H1 (cell line): ENCODE data around the gene BIN1. TPM values are rescaled to one million over a fixed set of nuclear protein-coding genes. Genes with fewer than 3 reads are reported as not detected.

Experiments
- CTCF ChIA-PET: fragments of 300-600 bp; sonication (Branson Sonifier 250); formaldehyde crosslinking; loops from one replicate; lab custom pipeline; 2021; ENCODE audit not compliant: partially characterized antibody; lab: Charles Lee
- POLR2A ChIA-PET: fragments of 300-600 bp; sonication (Branson Sonifier 250); formaldehyde crosslinking; loops from one replicate; lab custom pipeline; 2021; ENCODE audit warnings: inconsistent platforms; ENCODE audit not compliant: partially characterized antibody; lab: Charles Lee
- DNase-seq, 2 experiments: peaks; one replicate each; pipeline versions ENCODE4 v3.0.0 to v3.0.0-alpha.2; 2010 to 2022; ENCODE audit warnings: low spot score in 2 of 2, low read depth in 1 of 2, mixed read lengths in 1 of 2
- FAIRE-seq: peaks from 2 replicates; lab custom pipeline; 2011; peaks lifted over from hg19 to GRCh38; lab: Jason Lieb, UNC
- H2AFZ ChIP-seq: 2 replicates; pipeline ENCODE4 v1.8.1; 2012; ENCODE audit warnings: low read length, inconsistent platforms
- H2AK5ac ChIP-seq: 2 replicates; pipeline ENCODE4 v1.6.1; 2013; ENCODE audit warnings: low read depth, low read length
- H2BK120ac ChIP-seq: replicated peaks from 2 replicates; pipeline ENCODE3; 2013; ENCODE audit warnings: low read depth, low read length, inconsistent platforms
- H2BK12ac ChIP-seq: 2 replicates; pipeline ENCODE4 v1.6.1; 2013; ENCODE audit warnings: low read depth, low read length
- H2BK15ac ChIP-seq: 2 replicates; pipeline ENCODE4 v1.6.1; 2013; ENCODE audit warnings: low read length
- H2BK20ac ChIP-seq: 2 replicates; pipeline ENCODE4 v1.6.1; 2013; ENCODE audit warnings: low read length
- H2BK5ac ChIP-seq: 2 replicates; pipeline ENCODE4 v1.6.1; 2013; ENCODE audit warnings: low read depth, low read length
- H3K14ac ChIP-seq: 2 replicates; pipeline ENCODE4 v1.6.1; 2013; ENCODE audit warnings: inconsistent platforms; ENCODE audit not compliant: insufficient read length
- H3K18ac ChIP-seq: 2 replicates; pipeline ENCODE4 v1.6.1; 2013; ENCODE audit warnings: low read length; ENCODE audit errors: extremely low read depth
- H3K23ac ChIP-seq: 2 replicates; pipeline ENCODE4 v1.6.1; 2013; ENCODE audit warnings: inconsistent platforms; ENCODE audit not compliant: insufficient read length
- H3K23me2 ChIP-seq: 2 replicates; pipeline ENCODE4 v1.6.1; 2013; ENCODE audit warnings: low read depth, low read length
- H3K27ac ChIP-seq: 2 replicates; pipeline ENCODE4 v1.6.1; 2011; ENCODE audit warnings: low read depth, low read length, inconsistent platforms
- H3K27me3 ChIP-seq, 4 experiments: replicated peaks in 1 of 4; 1 replicate in 1 of 4; 2 replicates in 3 of 4; pipeline versions ENCODE4 v1.6.1 to v1.8.1; 2011 to 2013; ENCODE audit warnings: low read length in 3 of 4, mild to moderate bottlenecking in 3 of 4, inconsistent platforms in 2 of 4, mixed read lengths in 2 of 4, moderate library complexity in 1 of 4; ENCODE audit not compliant: control insufficient read depth in 3 of 4, insufficient read depth in 3 of 4; ENCODE audit errors: extremely low read depth in 1 of 4
- H3K36me3 ChIP-seq, 4 experiments: 2 replicates each; pipeline versions ENCODE4 v1.6.1 to v1.8.1; 2011 to 2013; ENCODE audit warnings: mild to moderate bottlenecking in 4 of 4, low read length in 3 of 4, moderate library complexity in 2 of 4, control low read depth in 1 of 4, inconsistent platforms in 1 of 4; ENCODE audit not compliant: insufficient read depth in 4 of 4, control insufficient read depth in 2 of 4
- H3K4ac ChIP-seq: replicated peaks from 2 replicates; pipeline ENCODE3; 2013; ENCODE audit warnings: low read length, low read depth, mixed read lengths, inconsistent platforms; ENCODE audit not compliant: insufficient read length
- H3K4me1 ChIP-seq, 4 experiments: replicated peaks in 1 of 4; 1 replicate in 1 of 4; 2 replicates in 3 of 4; pipeline versions ENCODE4 v1.6.1 to v1.8.1; 2011 to 2013; ENCODE audit warnings: low read length in 3 of 4, inconsistent platforms in 2 of 4, mixed read lengths in 1 of 4; ENCODE audit not compliant: insufficient read depth in 4 of 4, control insufficient read depth in 3 of 4
- H3K4me2 ChIP-seq, 2 experiments: 2 replicates each; pipeline versions ENCODE4 v1.6.1 to v1.8.1; 2011 to 2013; ENCODE audit warnings: low read depth in 2 of 2, low read length in 2 of 2, control low read depth in 1 of 2, inconsistent platforms in 1 of 2, mild to moderate bottlenecking in 1 of 2; ENCODE audit not compliant: insufficient read depth in 1 of 2
- H3K4me3 ChIP-seq, 4 experiments: fragments of 200-600, 300-600 bp in 1 of 4; sonication (generic), shearing (Covaris generic), sonication (Bioruptor Twin) in 1 of 4; 2 replicates each; pipeline versions ENCODE4 v1.5.1 to v1.8.1; 2011 to 2016; ENCODE audit warnings: low read length in 4 of 4, low read depth in 3 of 4, control low read depth in 2 of 4, inconsistent platforms in 2 of 4, mild to moderate bottlenecking in 2 of 4, mixed read lengths in 1 of 4, moderate library complexity in 1 of 4; ENCODE audit not compliant: insufficient read depth in 2 of 4; ENCODE audit errors: extremely low read depth in 1 of 4
- H3K56ac ChIP-seq: replicated peaks from 2 replicates; pipeline ENCODE3; 2013; ENCODE audit warnings: low read depth, mild to moderate bottlenecking, mixed read lengths, low read length, inconsistent platforms; ENCODE audit not compliant: insufficient read length
- H3K79me1 ChIP-seq: 2 replicates; pipeline ENCODE4 v1.6.1; 2013; ENCODE audit warnings: low read depth, low read length, control low read depth
- H3K79me2 ChIP-seq, 2 experiments: 2 replicates each; pipeline versions ENCODE4 v1.6.1 to v1.8.1; 2012 to 2013; ENCODE audit warnings: low read length in 2 of 2, mild to moderate bottlenecking in 2 of 2, inconsistent platforms in 1 of 2; ENCODE audit not compliant: insufficient read depth in 2 of 2, control insufficient read depth in 1 of 2
- H3K9ac ChIP-seq, 4 experiments: replicated peaks in 1 of 4; 1 replicate in 1 of 4; 2 replicates in 3 of 4; pipeline versions ENCODE4 v1.6.1 to v1.8.1; 2011 to 2013; ENCODE audit warnings: low read depth in 3 of 4, low read length in 3 of 4, control low read depth in 2 of 4, mild to moderate bottlenecking in 2 of 4, moderate library complexity in 2 of 4, inconsistent platforms in 1 of 4; ENCODE audit errors: extremely low read depth in 1 of 4
- H3K9me3 ChIP-seq, 2 experiments: 2 replicates each; pipeline versions ENCODE4 v1.6.1 to v1.8.1; 2012 to 2013; ENCODE audit warnings: mild to moderate bottlenecking in 2 of 2, moderate library complexity in 2 of 2, control low read depth in 1 of 2, inconsistent platforms in 1 of 2, low read depth in 1 of 2, low read length in 1 of 2, mixed read lengths in 1 of 2; ENCODE audit not compliant: insufficient read depth in 2 of 2
- H4K20me1 ChIP-seq, 2 experiments: replicated peaks in 1 of 2; 2 replicates each; pipeline versions ENCODE3 to v1.8.1; 2011 to 2013; ENCODE audit warnings: inconsistent platforms in 2 of 2, low read length in 2 of 2, mild to moderate bottlenecking in 1 of 2; ENCODE audit not compliant: insufficient read depth in 2 of 2, control insufficient read depth in 1 of 2
- H4K5ac ChIP-seq: 2 replicates; pipeline ENCODE4 v1.6.1; 2013; ENCODE audit warnings: low read length, low read depth, mixed read lengths, inconsistent platforms; ENCODE audit not compliant: insufficient read length
- H4K8ac ChIP-seq: 2 replicates; pipeline ENCODE4 v1.8.0; 2013; ENCODE audit warnings: mild to moderate bottlenecking, moderate library complexity, low read length, inconsistent platforms; ENCODE audit not compliant: insufficient read depth; ENCODE audit errors: extremely low read depth
- H4K91ac ChIP-seq: replicated peaks from 2 replicates; pipeline ENCODE3; 2013; ENCODE audit warnings: low read length, mixed read lengths, inconsistent platforms; ENCODE audit not compliant: insufficient read length
- BCL11A ChIP-seq, 2 experiments: IDR thresholded peaks; one replicate each; pipeline ENCODE4 v1.6.1; 2011; ENCODE audit warnings: low read depth in 2 of 2, low read length in 2 of 2, mild to moderate bottlenecking in 2 of 2
- CEBPB ChIP-seq: IDR thresholded peaks from 2 replicates; pipeline ENCODE4 v1.6.1; 2012; ENCODE audit warnings: low read depth, low read length
- E2F6 ChIP-seq: IDR thresholded peaks from 2 replicates; pipeline ENCODE4 v1.6.1; 2012; ENCODE audit warnings: inconsistent platforms
- EP300 ChIP-seq, 2 experiments: IDR thresholded peaks; 1 replicate in 1 of 2; 2 replicates in 1 of 2; pipeline ENCODE4 v1.6.1; 2011 to 2012; ENCODE audit warnings: low read depth in 2 of 2, low read length in 2 of 2, mild to moderate bottlenecking in 2 of 2, borderline replicate concordance in 1 of 2, inconsistent platforms in 1 of 2, moderate library complexity in 1 of 2
- JUN ChIP-seq: IDR thresholded peaks from 2 replicates; pipeline ENCODE4 v1.6.1; 2011; ENCODE audit warnings: low read depth, mild to moderate bottlenecking, improper control_type of control experiment, low read length
- NANOG ChIP-seq: IDR thresholded peaks from 2 replicates; pipeline ENCODE4 v1.6.1; 2011; ENCODE audit warnings: low read length, low read depth, mild to moderate bottlenecking, inconsistent platforms; ENCODE audit not compliant: insufficient read depth, poor library complexity, severe bottlenecking
- RNF2 ChIP-seq: fragments of 200-900, 300-1000 bp; sonication (generic); IDR thresholded peaks from 2 replicates; pipeline ENCODE4 v1.7.1; 2016; ENCODE audit warnings: borderline replicate concordance, low read depth, mild to moderate bottlenecking, antibody characterized with exemption, low read length; ENCODE audit not compliant: poor library complexity, severe bottlenecking; ENCODE audit errors: missing control alignments
- SIRT6 ChIP-seq: IDR thresholded peaks from one replicate; pipeline ENCODE4 v1.7.1; 2012; ENCODE audit warnings: low read length, inconsistent platforms
- SUZ12 ChIP-seq: fragments of 200-600 bp; sonication (generic); IDR thresholded peaks from 2 replicates; pipeline ENCODE4 v1.6.1; 2012; ENCODE audit warnings: mild to moderate bottlenecking, inconsistent platforms, low read length, moderate library complexity, mixed read lengths
- WGBS, 2 experiments: shearing (Covaris generic) in 1 of 2; methylation state at CpG; one replicate each; pipeline versions ENCODE4 v1.1.6 to v1.1.7; 2013 to 2015; ENCODE audit warnings: low lambda C conversion rate in 2 of 2, mixed read lengths in 2 of 2, inconsistent platforms in 1 of 2, low coverage in 1 of 2, missing lambda C conversion rate in 1 of 2; ENCODE audit not compliant: insufficient replicate concordance in 2 of 2, insufficient coverage in 1 of 2, insufficient read length in 1 of 2; ENCODE audit errors: extremely low coverage in 1 of 2, missing lambda C conversion rate in 1 of 2; 5-methylcytosine and 5-hydroxymethylcytosine counted together
- polyA plus RNA-seq, 7 experiments: library from polyadenylated mRNA; depleted of rRNA in 3 of 7; stranded (reverse) in 5 of 7; unstranded in 2 of 7; fragments of >200 nt in 5 of 7; fragments of 200-250 nt in 2 of 7; gene quantifications; 1 replicate in 5 of 7; 2 replicates in 1 of 7; 4 replicates in 1 of 7; pipeline versions ENCODE4 v1.2.1 to v1.2.3, GENCODE V29; 2011 to 2013; ENCODE audit warnings: missing spikeins in 2 of 7, mixed read lengths in 2 of 7
- total RNA-seq: library from RNA; stranded (reverse); fragmentation: NEBNext Ultra II Directional; extraction: Animal tissue kit (Norgen Biotek cat#: 25700); gene quantifications from 2 replicates; pipeline ENCODE4 v1.2.1, GENCODE V29; 2021

The BIN1 gene
- total and polyA plus RNA-seq, 2 of the 8 experiments (the other 6 are each of a cell fraction or from before 2014, with no cell fraction given): 23.6 to 35.6 TPM

- FAIRE-seq (no peak), DNase-seq (no peak)
- Histone ChIP-seq H3K79me2 (peaks cover 0 to 6% of the 10 kb centered on the region in 2 experiments; a peak in 1 of 4 replicates), H2AK5ac (no peak overlapping the region), H3K56ac (no peak overlapping the region), H4K5ac (no peak overlapping the region), H3K36me3 (no peaks in the 10 kb centered on the region), H4K8ac (no peak overlapping the region; the same call in 1 of the 2 replicates), H2AFZ (no peak overlapping the region), H2BK120ac (no peak overlapping the region), H3K27ac (no peak overlapping the region), H3K14ac (no peak overlapping the region), H3K27me3 (no peaks in the 10 kb centered on the region), H2BK12ac (no peak overlapping the region), H2BK20ac (no peak overlapping the region), H3K18ac (peak overlapping the region; percentile 32; the same call in 1 of the 2 replicates), H4K91ac (no peak overlapping the region), H3K4me1 (peaks cover 0 to 41% (median 16%) of the 10 kb centered on the region in 4 experiments; a peak in 6 of 7 replicates), H2BK15ac (no peak overlapping the region), H3K79me1 (peaks cover 6% of the 10 kb centered on the region), H3K23ac (no peak overlapping the region), H3K4me3 (no peak overlapping the region), H3K9me3 (no peaks in the 10 kb centered on the region), H3K4ac (no peak overlapping the region), H3K4me2 (no peak overlapping the region), H4K20me1 (peaks cover 0 to 2% of the 10 kb centered on the region in 2 experiments), H3K23me2 (no peaks in the 10 kb centered on the region), H3K9ac (no peak overlapping the region), H2BK5ac (no peak overlapping the region)
- CTCF ChIA-PET: interaction anchor here (0.8 to 3.2 kb wide), 7 partner anchors 14 to 86 kb away, joined by 3 to 12 read pairs (median 3); partner anchors contain the start of gene BIN1
- WGBS, 2 experiments: 86% methylated on average over 16 of the region's 18 CpGs; no CpG with 5 or more reads in 1 of the 2 experiments
- POLR2A ChIA-PET: interaction anchor here (1.4 to 2.3 kb wide), 2 partner anchors 10 to 15 kb away, joined by 4 to 11 read pairs; partner anchors contain the start of gene BIN1
- TF ChIP-seq BCL11A (IDR thresholded peaks at IDR 0.05; ENCODE audit: low read depth in 2 of 2, low read length in 2 of 2): no peak
- no peak for TF ChIP-seq SIRT6
- no peak for TF ChIP-seq SUZ12
- TF ChIP-seq NANOG: no peak
- TF ChIP-seq JUN: no peak
- TF ChIP-seq CEBPB: no peak
- no peak for TF ChIP-seq RNF2
- TF ChIP-seq EP300 (IDR thresholded peaks at IDR 0.05; ENCODE audit: borderline replicate concordance in 1 of 2, low read depth in 2 of 2, low read length in 2 of 2): no peak
- TF ChIP-seq E2F6: no peak
These were observed 16.5 kb downstream of the BIN1 start for GRCh38 chr2:127090281-127091120.
